ENCODE data around the gene TACC2.

The TACC2 gene

DNA sequence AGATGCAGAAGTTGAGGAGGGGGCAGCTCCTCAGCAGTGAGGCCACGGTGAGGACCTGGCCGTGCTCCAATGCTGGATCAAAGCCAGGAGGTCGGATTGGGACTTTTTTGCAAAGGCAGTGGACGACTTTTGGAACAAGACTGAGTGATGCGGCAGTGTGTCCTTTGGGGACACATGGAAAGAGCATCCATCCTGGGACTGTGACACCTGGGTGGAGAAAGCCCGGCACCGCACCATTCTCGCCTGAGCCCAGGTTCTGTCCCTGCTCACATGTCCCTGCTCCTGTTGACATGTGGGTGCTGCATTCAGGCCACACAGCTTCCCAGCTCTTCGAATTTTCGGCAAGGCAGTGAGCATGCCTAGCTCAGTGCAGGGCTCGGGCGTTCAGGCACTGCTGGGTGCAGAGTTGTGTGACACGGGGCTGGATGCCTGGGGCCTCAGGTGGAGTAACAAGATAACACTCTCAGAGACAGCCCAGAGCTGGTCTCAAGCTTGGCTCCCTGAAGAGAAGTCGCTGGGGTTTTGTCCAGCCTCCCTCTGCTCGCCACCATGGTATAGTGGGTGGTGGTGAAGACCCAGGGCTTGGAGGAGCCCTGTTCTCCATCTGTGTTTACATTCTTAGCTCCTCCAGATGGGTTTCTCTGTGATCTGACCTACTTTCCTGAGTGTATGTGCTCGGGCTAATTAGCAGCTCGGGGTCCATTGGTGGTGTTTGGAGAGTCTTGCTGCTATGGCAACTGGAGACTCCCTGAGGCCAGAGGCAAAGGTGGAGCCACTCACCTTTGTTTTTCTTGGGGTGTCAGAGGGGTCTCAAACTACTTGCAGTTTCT lies 170.4 kb downstream of the TACC2 start:
- no peak for TF ChIP-seq TAF1 (IDR thresholded peaks at IDR 0.05; ENCODE audit: borderline replicate concordance, insufficient read depth, low read length)
- no peak for TF ChIP-seq FOXP2 (optimal IDR thresholded peaks at IDR 0.05; ENCODE audit: borderline replicate concordance, extremely low read depth, extremely low read length, insufficient read depth)
- TF ChIP-seq SIN3A (IDR thresholded peaks at IDR 0.05; ENCODE audit: borderline replicate concordance, insufficient read depth, low read length), result no peak
- TF ChIP-seq REST (IDR thresholded peaks at IDR 0.05; ENCODE audit: insufficient read depth in 1 of 2, low read depth in 2 of 2, low read length in 2 of 2), result no peak
- no peak for TF ChIP-seq POLR2AphosphoS5 (IDR thresholded peaks at IDR 0.05; ENCODE audit: low read depth, low read length)

DNA sequence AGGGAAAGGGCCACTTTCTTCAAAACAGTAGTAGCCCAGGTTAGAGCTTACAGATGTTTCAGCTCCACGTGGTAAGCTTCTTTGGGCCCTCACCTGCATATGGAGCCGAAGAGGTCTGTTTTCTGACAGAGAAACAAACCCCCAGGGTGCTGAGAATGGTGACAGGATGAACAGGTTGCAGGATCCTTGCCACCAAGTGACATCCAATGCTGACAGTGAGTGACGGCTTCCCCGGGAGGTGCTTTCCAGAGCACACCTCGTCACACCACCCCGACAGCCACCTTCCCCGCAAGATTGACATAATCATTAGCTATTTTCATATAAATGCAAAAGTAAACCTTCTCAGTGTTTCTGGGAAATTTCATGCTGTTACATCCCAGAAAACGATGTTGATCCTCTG lies 172.8 kb downstream of the TACC2 start:
- TF ChIP-seq REST (IDR thresholded peaks at IDR 0.05; ENCODE audit: insufficient read depth in 1 of 2, low read depth in 2 of 2, low read length in 2 of 2), result no peak
- TF ChIP-seq POLR2AphosphoS5 (IDR thresholded peaks at IDR 0.05; ENCODE audit: low read depth, low read length), result no peak

GRCh38 chr10:122162671-122163173 lies 173.8 kb downstream of the TACC2 start:
- TF ChIP-seq TAF1 (IDR thresholded peaks at IDR 0.05; ENCODE audit: borderline replicate concordance, insufficient read depth, low read length) (no peak), POLR2AphosphoS5 (IDR thresholded peaks at IDR 0.05; ENCODE audit: low read depth, low read length) (no peak), FOXP2 (optimal IDR thresholded peaks at IDR 0.05; ENCODE audit: borderline replicate concordance, extremely low read depth, extremely low read length, insufficient read depth) (no peak), SIN3A (IDR thresholded peaks at IDR 0.05; ENCODE audit: borderline replicate concordance, insufficient read depth, low read length) (no peak), REST (IDR thresholded peaks at IDR 0.05; ENCODE audit: insufficient read depth in 1 of 2, low read depth in 2 of 2, low read length in 2 of 2) (no peak)

GRCh38 chr10:122163174-122164022 lies 174.4 kb downstream of the TACC2 start:
- TF ChIP-seq SIN3A (IDR thresholded peaks at IDR 0.05; ENCODE audit: borderline replicate concordance, insufficient read depth, low read length), result no peak
- TF ChIP-seq FOXP2 (optimal IDR thresholded peaks at IDR 0.05; ENCODE audit: borderline replicate concordance, extremely low read depth, extremely low read length, insufficient read depth), result no peak
- TF ChIP-seq REST (IDR thresholded peaks at IDR 0.05; ENCODE audit: insufficient read depth in 1 of 2, low read depth in 2 of 2, low read length in 2 of 2), result no peak
- no peak for TF ChIP-seq TAF1 (IDR thresholded peaks at IDR 0.05; ENCODE audit: borderline replicate concordance, insufficient read depth, low read length)
- no peak for TF ChIP-seq POLR2AphosphoS5 (IDR thresholded peaks at IDR 0.05; ENCODE audit: low read depth, low read length)

Measured in PFSK-1 (cell line).